SHP77 treated with DMSO at 0.1 percent for 48 hours (cell line): ENCODE results near the gene OCA2.

ENCODE experiments used
- DNase-seq: peaks from one replicate; lab custom pipeline; 2025; lab: John Stamatoyannopoulos, UW

OCA2 gene

DNA sequence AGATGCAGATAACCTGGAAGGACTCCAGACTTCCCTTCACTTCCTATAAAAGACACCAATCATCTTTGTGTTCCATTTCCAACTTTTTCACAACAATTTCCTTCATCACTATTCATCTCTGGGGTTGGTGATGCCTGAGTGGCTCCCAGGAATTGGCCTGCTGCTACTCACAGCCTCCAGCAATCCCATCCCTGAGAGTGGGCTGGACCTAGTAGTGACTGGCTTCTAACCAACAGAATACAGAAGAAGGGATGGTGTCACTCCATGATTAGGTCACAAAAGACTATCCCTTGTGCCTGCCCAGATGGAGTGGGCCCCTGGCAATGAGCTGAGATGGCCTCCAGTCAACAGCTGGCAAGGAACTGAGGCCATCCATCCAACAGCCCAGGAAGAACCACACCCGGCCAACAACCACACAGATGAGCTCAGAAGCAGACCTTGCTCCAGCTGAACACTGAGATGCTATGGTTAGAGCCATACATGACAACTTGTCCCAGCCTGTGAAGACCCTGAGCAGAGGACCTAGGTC lies 20.9 kb downstream of the OCA2 start:
- no peak for DNase-seq

DNA sequence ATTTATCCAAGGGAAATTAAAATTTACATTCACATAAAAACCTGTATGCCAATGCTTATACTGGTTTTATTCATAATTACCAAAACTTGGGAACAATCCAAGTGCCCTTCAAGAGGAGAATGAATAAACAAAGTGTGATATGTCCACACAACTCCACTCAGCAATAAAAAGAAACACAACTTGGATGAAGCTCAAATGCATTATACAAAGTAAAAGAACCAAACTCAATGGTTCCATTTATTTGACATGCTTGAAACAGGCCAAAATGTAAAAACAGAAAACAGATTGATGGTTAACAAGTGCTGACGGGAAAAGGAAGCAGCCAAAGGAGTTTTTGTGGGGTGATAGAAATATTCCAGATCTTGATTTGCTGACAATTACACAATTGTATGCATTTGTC lies 23.5 kb downstream of the OCA2 start:
- no peak for DNase-seq

DNA sequence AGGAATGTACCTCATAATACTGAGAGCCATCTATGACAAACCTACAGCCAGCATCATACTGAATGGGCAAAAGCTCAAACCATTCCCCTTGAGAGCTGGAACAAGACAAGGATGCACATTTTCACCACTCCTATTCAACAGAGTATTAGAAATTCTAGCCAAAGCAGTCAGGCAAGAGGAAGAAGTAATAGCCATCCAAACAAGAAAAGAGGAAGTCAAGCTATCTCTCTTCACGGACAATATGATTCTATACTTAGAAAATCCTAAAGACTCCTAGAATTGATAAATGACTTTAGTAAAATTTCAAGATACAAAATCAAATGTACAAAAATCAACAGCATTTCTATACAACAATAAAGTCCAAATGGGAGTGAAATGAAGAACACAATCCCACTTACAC lies 30.2 kb downstream of the OCA2 start:
- no peak for DNase-seq

DNA sequence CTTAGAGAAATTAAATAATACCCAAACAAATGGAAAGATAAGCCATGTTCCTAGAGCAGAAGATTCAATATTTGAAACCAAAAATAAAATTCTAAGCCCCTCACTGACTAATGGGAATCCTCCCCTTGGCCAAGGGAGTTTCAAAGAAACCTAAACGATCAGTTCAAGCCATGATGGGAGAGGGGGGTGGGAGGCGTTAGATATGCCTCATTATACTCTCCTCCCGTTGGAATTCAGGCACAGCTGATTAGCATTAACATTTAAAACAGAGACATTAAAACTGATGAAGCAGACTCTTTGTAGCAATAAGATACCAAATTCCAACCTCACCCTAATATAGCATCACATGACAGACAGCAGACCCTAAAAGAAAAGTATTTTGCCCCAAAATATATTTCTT lies 32.9 kb downstream of the OCA2 start:
- no peak for DNase-seq

DNA sequence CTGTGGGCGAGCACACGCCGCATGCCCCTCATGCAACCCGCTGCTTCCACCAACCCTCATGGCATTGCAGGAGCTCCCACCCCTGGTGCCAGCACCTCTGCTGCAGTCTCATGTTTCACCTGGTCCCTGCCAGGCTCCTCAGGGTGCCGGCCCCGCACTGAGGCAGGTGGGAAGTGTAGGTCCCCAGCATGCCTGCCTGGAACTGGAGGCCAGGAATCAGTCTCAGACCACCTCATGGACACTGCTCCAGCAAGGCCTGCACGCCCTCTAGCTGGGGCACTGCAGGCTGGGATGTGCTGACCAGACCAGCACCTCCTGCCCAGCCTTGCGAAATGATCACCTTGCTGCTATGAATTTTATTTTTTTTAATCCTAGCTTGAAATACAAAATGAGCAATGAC lies 39.1 kb downstream of the OCA2 start:
- DNase-seq, result no peak

DNA sequence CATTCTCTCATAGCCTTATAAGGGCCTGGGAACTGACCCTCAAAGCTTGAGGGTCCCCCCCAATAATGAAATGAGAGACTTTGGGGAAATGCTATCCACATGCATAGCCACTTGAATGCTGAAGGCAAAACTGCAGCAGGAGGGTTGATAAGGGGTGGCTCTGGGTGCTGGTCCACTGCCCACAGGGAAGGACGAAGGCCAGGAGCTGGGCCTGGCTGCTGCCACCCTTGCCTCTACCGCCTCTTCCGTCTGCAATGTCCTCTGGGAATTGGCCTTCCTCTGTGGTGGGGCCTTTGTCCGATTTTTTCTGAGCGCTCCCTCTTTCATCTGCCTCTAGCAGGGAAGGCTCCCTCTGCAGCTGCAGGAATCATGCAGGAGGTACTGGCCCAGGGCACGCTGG lies 41.0 kb downstream of the OCA2 start:
- no peak for DNase-seq

DNA sequence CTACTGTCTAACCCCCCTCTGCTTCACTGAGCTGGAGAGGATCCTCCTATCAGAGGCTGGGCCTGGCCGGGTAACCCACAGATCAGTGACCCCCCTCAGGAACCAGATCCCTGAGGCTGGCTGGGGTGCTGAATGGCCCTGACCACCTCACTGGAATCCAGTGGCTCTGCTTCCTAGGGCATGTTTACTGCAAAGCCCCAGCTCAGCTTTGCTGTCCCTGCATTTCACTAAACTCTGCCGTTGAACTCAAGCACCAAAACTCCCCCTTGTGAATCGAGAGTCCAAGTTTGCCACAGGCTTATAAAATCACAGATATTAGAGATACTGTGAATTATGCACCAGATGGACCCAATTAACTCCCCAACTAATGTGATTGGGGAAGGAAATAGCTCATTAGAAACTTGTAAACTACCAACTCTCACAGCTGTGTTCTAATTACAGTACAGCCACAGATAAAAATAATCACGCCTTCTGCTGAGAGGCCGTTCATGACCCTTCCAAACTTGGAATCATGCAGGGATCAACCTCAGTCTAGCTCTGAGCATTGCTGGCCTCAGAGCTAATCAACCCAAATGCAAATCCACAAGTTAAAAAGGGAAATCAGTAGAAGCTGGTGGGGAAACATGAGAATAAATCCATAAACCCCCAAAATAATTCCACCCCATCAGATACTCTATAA lies 47.0 kb downstream of the OCA2 start:
- no peak for DNase-seq

DNA sequence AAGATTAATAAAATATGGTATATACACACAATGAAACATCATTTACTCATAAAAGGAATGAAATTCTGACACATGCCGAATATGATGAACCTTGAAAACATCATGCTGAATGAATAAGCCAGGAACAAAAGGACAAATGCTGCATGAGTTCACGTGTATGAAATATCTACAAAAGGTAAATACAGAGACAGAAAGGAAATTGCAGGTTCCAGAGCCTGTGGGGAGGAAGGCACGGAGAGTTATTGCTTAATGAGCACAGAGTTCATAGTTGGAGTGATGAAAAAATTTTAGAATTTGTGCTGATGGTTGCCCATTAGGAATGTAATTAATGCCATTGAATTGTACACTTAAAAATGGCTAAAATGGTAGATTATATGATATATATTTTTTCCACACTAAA lies 49.5 kb downstream of the OCA2 start:
- DNase-seq, result no peak

DNA sequence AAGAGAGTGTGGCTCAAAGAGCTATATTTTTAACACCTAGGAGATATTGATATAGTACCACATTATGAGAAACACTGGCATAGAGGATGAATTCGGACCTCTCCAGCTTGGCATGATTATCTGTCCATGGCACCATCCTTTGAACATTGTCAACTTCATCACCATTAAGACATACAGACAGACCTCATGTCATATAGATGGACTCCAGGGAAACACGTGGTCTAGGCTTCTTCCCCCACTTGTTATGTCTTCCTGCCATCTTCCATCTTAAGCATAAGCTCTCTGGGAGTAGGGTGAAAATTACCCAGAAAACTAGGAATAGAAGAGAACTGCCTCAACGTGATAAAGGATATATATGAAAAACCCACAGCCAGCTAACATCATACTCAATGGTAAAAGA lies 51.8 kb downstream of the OCA2 start:
- DNase-seq, result no peak

DNA sequence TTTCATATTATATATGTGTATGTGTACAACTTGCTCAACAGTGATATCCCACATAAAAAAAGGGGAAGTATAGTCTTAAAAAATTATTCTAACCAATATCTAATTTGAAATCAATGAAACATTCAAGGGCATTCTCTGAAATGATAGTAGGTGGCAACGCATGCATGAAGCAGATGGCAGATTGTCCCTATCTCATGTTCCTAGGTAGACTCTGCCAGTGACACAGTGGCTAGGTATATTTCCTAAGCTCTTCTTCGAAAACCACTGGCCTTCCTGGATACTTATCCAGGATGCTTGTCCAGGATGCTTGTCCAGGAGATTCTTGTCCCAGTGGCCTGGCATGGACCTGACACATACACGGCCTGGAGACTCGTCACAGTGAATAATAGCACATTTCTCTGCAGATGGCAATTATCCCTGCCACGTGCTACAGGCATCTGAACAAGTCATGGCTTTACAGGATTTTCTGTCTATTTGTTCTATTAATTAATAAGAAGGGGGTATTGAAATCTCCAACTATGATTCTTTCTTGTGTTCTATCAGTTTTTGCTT lies 54.9 kb downstream of the OCA2 start:
- no peak for DNase-seq

DNA sequence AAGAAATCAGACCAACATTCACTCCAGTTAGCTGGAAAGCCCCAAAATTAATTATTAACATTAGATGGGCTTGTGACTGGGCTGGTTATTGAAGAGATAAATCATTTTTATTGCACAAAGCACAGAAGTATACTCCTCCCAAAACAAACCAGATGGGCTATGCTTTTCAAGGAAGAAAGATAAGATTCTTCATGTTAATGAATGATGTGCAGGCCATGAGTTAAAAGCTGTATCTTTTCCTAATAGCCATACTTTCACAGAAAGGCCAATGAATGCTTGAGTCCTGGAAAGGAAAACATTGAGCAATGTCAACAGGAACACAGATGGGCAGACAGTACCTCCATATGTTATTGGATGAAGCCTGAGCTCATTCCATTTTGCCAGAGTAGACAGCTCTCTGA lies 55.4 kb downstream of the OCA2 start:
- DNase-seq, result no peak

DNA sequence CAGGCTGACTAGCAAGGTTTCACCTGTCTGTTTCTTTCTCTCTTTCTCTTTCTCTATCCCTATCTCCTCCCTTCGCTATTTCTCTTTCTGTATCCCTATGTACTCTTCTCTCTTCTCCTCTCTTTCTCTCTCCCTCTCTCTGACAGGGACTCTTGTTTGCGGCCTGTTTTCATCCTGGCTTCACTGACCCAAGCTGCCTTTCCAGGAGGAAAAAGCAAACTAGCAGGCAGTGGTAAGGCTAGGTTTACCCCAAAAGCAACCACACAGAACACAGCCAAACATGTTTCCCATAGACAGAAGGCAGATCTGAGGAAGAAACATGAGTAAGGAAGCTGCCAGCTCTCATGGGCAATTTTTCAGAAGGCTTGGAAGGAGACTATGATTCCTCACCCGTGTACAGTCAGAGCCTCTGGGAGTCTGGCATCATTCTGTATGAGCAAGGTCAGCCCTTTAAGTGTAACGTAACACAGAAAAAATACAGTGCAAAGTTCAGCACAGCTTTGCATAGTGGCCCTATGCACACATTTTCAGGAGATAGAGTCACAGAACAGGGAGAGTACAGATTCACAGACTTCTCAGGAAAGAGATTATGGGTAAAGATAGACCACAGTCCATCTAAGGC lies 61.0 kb downstream of the OCA2 start:
- DNase-seq, result no peak

DNA sequence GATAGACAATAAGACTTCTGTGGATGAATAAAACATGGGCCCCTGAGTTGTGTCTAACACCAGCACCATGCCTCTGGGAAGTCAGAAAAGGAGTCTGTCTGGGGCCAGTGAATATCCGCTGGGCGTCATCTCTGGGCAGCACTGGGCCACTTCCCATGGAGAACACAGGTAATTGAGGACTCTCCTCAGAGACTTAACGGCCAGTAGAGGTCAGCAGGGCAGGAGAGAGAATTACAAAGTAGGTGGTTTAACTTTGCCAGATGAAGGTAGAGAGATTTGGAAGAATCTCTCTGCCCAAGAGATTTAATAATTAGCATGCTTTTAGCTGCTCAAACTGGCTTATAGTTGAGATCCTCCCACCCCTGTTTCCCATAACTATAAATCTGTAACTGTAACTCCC lies 65.7 kb downstream of the OCA2 start:
- DNase-seq, result no peak

DNA sequence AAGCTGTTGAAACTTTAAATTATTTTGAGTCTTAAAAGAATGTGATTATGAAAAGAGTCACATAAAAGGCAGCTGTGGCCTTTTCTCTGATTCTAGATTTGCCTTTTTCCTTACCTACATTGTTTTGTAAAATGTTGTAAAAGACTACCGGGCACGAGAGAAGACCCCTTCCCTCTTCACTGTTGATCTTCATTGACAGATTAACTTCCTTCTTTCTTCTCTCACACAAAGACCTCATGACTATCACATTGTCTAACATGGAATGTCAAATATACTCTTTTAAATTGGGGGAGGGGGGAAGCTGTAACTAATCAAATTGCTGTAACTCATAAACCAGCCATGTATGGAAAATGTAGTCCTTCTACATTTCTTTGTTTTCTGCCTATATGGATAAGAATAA lies 68.3 kb downstream of the OCA2 start:
- no peak for DNase-seq

DNA sequence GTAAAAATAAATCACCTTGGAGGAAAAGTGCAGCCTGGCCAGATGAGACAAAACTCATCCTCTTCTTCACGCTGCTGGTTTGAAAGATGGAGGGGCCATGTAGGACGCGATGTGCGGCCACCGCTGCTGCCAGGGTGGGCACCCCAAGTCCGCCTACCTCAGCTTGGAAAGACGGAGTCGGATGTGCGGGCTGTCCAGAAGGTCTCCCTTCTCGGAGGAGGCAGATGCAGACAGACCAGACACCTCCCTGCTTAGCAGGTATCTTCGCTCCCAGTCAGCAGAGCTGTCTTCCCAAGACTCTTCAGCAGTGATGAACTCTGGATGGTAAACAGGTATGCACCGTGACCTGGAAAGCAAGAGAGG lies 71.4 kb downstream of the OCA2 start:
- no peak for DNase-seq

DNA sequence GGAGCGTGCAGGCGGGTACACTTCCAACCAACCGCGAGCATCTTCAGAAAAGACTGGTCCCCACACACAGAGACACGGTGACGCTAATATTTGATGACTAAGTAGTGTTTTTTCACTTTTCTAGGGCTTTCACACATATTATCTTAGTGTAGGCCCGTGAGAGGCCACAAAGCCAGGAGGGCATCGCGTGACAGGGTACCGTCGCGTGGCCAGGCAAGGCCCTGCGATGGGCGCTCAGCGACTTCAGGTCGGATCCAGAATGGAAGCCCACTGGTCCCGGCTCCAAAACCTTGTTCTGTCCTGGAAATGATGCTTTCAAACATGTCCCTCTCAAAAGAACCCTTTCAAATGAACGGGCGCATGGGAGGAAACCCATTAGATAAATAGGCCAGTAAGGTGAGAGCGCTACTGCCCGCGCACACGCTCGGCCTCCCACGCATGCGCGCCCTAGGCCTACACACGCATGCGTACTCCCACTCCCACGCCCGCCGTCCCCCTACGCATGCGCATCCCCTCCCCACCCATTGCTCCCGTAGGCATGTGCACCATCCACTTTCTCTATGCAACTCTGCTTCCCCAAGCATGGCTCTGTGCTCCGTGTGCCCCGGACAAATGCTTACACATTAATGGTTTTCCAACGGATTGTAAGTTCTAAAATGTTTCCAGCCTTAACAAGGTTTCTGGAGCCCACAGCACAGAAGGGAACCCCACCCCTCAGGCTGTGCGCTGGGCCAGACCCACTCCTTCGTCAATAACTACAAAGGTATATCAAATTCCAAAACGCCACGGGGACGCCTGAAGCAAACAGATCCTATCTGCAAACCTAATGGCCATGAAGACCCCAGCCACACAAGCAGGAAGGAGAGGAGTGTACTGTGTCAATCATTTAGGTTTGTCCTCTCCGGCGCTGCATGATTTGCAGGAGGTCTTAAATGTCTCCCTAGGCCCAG lies 72.1 kb downstream of the OCA2 start:
- DNase-seq, result no peak

DNA sequence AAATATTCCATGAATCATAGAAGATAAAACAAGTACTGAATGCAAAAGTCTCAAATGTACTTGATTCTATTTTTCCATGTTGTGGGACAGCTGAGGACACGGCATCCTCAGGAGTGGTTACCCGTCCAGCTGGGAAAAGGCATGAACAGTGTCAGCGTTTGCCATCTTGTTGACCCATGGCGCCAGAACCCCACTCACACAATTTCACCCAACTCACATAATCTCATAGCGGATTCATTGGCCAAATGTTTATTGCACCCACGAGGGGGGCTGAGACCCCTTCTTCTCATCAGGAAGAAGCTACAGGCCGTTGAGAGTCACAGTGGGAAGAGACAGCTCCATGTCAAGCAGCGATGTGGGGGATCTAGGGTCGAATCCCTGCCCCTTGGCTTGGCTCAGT lies 72.9 kb downstream of the OCA2 start:
- DNase-seq, result no peak

DNA sequence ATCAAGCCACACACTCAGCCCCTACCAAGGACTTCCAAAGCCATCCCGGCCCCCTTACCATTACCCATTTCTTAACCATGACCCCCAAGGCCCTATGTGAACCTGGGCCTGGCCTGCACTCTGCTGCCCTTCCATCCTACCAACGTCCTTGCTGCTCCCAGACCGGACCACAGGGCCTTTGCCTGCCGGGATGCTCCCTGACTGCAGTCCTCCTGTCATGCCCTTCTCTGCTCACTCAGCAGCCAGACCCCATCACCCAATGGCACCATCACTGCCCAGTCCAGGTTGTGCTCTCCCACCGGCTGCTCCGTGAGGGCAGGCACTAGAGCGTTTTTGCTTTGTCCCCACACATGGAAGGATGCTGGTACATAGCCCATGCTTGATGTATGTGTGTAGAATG lies 73.7 kb downstream of the OCA2 start:
- DNase-seq, result no peak

DNA sequence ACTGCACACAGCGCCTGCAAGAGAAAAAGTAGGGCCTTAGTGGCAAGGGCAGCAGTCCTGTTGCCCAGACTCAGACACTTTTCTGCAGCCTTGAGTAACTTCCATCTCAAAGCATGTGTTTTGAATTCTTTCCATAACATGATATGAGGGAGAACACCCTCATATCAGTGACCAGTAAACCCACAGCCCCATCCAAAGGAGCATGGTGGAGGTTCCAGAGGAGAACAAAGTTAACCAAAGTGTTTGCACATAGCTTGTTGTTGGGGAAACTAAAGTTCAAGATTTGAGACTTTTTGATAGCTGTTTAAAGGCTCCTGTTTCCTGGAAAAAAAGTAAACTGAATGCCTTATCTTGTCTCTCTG lies 74.2 kb downstream of the OCA2 start:
- DNase-seq, result no peak

DNA sequence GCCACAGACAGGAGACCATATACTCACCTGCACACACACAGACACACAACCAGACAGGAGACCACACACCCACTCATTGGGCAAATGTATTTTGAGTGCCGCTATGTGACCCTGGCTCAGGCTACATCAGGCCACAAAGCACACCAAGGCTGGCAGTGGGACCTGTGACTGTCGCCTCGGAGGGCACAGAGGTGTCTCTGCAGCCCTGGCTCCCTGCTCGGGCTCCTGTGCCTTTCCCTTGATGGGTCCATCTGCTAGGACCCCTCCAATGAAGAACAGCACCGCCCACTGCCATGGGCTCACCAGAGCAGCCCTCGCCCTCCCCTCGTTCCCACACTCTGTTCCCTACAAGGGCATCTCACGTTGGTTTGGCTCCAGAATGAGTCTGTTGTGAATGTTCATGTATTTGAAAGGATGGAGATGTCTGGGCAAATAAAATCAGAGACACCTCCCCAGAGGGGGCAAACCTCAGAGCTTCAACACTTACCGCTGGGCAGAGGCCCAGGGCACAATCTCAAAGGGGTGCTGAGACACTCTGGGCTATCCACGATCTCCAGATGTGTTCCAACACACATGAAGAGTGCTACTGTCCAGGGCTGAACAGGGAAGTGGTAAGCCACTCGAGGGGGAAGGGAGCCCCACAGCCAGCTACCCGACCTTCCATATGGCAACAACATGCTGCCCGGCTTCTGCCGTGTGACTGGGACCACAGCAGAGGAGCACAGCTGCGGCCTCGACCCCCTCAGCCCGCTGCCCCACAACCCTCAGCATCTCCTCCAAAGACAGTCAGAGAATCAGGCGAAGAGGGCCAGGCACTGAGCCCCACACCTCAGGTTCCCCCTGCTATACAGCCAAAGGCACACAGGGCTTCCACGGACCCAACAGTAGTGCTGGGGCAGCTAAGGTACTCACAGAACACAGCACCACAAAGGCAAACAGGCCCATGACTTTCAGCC lies 74.9 kb downstream of the OCA2 start:
- DNase-seq, result no peak

DNA sequence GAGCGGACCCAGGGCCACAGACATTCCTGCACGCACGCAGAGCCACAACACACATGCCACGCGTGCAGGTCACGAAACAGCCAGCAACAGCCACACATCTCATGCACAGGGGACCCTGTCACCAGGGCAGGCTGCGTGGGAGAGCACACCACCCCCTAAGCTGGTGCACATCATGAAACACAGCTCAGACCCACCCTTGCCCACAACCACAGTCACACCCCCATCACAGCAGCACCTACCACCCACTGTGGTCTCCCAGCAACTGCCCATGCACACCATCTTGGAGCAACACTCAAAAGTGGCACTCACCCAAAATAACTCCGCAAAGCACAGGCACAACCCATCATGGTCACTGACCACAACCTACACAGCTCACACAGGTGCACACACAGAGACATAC lies 75.7 kb downstream of the OCA2 start:
- no peak for DNase-seq

DNA sequence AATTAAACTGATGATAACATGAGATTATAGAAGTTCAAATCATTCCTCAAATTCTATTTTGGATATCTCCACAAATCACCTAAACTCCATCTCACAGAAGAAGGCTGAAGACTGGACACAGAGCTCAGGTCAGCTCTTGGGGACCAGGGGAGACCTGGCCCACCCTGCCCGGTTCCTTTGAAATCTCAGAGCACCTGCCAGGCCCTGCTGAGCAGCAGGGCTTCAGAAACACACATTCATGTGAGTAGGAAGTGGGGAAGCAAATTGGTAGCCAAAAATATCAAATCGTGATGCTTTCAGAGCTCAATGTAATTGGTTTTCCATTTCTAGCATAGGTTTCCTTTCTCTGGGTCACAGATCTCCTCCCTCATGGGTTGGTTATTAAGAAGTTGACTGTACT lies 76.2 kb downstream of the OCA2 start:
- DNase-seq, result no peak
